Measurements from ENCODE around the gene PRKCQ.

- TF ChIP-seq ZNF468 (CRISPR knock-in tag; IDR thresholded peaks at IDR 0.05), result no peak
- no peak for TF ChIP-seq UBTF (CRISPR knock-in tag; IDR thresholded peaks at IDR 0.05)
- TF ChIP-seq ATF6 (CRISPR knock-in tag; conservative IDR thresholded peaks at IDR 0.05), result no peak
- TF ChIP-seq MAX (IDR thresholded peaks at IDR 0.05), result no peak
- TF ChIP-seq CTCF (CRISPR knock-in tag; IDR thresholded peaks at IDR 0.05), result no peak
- TF ChIP-seq ZNF274 (CRISPR knock-in tag; IDR thresholded peaks at IDR 0.05), result no peak
- no peak for TF ChIP-seq THAP8 (CRISPR knock-in tag; IDR thresholded peaks at IDR 0.05; ENCODE audit: borderline replicate concordance)
- no peak for TF ChIP-seq POGZ (CRISPR knock-in tag; IDR thresholded peaks at IDR 0.05)
- no peak for TF ChIP-seq TFAP4 (IDR thresholded peaks at IDR 0.05; ENCODE audit: borderline replicate concordance, low read depth)
- TF ChIP-seq ZNF724P (CRISPR knock-in tag; IDR thresholded peaks at IDR 0.05; ENCODE audit: borderline replicate concordance), result no peak
- TF ChIP-seq FOXO1 (CRISPR knock-in tag; IDR thresholded peaks at IDR 0.05), result no peak
- no peak for TF ChIP-seq HOMEZ (CRISPR knock-in tag; IDR thresholded peaks at IDR 0.05; ENCODE audit: low read depth)
- TF ChIP-seq POLR2AphosphoS5 (IDR thresholded peaks at IDR 0.05; ENCODE audit: low read depth, low read length), result no peak
- no peak for TF ChIP-seq PHB2 (IDR thresholded peaks at IDR 0.05; ENCODE audit: partially characterized antibody)
Measured at GRCh38 chr10:6458814-6459213, 121.3 kb downstream of the PRKCQ start.

Data from HepG2 (cell line).